CD4-positive, alpha-beta T cell treated with Interleukin-4 for 4 hours (primary cell): ENCODE results near the gene GSDME.

Experiments
- DNase-seq: peaks from one replicate; pipeline ENCODE4 v3.0.0-alpha.2; 2020

GSDME gene

DNA sequence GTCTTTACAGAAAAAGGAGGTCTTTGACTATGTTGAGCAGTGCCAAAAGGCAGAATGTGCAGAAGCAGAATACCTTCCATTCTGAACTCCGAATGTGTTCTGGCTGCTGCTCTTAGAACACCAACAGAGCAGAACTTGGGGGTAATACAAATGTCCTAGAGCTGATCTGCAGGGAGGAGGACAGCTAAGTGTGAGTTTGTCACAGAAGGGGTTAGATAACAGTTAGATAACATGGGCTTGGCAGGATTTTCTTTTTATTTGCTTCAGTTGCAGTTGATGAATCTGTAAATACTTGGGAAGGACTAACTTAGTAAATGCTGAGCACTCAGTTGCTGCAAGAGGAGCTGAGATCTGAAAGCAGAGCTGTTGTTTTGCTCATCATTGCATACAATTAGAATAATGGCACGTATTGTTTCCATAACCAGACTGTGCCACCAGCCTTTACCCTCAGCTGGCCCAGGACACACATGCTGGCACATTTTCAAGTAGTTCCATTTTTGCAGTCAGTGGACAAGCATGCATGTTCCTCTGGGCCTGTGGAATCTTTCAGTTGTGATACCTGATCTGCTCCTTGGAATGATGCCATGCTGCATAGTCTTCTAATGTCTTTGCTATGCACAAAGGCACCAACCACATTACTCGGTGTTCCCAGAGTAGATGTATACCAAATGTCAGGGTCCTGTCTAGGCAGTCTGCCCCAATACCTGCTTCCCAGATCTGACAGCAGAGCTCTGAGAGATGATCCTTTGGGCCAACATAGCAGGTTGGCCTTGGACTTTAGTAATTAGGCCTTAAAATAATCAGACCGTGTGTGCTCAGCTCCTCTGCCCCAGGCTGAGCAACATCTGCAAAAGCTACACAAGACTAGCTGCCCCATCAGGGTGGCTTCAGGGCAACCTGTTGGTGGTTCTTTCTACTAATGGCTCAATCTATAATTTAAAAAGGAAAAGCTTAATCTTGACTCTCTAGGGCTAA, 55.7 kb downstream of the GSDME start:
- DNase-seq, result no peak

DNA sequence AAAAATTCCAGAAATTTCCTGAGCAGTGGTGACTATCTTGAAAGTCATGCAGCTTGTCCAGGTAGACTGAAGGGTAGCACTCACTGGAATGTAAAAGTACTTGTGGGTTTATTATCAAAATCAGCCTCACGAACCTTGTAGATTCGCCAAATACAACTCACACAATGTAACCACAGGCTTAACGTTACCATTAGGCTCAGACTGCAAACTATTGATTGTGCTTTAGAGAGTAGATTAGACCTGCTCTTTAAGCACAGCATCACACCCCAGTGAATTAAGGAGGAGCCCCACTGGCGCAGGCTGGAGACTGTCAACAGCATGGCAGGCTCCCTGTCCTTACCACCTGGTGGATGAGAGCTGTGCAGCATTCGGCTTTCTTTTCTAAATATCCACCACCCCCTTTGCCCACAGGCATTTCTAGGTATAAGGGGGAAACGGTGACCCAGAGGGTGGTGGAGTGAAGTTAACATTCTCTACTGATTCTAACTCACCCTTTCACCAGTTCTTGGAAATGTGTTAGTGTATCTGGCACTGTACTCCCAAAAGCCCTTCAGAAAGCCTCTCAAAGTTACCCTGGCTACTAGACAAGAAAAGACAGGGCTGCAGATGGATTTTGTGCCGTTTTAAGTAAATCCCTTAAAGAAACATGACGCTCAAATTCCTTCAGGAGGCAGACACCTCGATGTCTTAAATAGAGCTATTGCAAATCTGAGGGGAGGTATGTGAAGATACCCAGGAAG, 56.6 kb downstream of the GSDME start:
- no peak for DNase-seq

DNA sequence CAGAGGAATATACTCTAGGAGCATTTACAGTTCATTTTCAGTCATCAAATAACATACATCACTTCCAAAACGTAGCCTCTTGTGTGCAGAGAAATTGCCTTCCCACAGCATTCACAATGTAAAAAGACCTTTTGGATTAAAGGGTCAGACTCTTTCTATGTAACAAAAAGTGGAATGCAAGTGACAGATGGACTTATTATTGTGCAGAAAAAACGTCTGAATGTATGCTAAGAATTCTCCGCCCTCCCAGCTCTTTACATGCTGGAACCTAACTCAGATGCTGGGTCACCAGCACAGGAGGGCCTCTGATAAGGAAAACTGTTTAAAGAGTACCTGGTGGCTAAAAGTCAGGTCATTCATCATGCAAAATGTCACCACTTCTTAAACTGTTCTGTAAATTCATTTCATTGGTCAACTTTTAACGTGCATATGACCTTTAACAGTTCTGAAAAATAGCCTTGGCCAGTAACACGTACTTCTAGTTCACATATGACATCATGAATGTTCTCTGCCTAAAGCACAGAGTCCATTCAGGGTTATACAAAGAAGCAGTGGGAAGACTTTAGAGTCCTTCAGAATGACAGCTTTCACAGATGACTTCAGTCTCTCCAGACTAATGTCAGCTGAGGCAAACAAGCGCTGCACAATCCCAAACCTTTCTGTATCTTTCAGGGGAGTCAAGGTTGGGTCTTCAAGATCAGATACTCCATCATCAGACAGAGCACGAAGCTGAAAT, 58.6 kb downstream of the GSDME start:
- DNase-seq, result no peak

DNA sequence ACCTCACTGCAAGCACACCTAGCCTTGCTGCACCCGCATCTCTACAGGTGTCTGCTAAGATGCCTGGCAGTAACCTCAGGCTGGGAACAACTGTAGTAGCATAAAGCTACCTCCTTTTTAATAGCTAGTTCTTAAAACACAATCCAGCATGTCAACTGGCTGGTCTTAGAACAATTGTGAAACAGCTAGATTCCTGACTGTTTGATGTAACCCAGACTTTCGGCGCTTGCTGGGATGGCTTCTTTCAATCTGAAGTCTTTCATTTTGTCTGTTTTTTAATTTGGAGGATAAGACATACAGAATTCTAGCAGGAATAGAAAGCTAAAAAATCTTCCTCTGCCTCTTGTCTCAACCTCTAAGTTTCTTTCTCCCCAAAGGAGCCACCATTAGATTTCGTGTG, 59.8 kb downstream of the GSDME start:
- DNase-seq, result no peak

DNA sequence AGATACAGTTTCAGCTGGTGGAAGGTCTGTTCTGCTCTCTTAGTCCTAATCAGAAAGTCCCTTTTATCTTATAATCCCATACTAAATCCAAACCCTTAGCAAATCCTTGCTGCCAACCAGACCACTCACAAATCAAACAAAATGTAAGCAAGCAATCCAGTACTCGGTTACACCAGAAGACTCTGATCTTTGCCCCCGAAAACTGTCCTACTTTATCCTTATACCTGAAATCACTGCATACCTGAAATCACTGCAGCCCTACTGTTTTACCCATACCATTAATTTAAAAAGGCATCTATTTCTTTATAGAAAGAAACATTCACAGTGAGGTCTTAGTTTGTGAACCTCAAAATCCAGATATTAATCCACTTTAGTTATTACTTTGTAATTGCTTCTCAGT, 64.7 kb downstream of the GSDME start:
- no peak for DNase-seq

DNA sequence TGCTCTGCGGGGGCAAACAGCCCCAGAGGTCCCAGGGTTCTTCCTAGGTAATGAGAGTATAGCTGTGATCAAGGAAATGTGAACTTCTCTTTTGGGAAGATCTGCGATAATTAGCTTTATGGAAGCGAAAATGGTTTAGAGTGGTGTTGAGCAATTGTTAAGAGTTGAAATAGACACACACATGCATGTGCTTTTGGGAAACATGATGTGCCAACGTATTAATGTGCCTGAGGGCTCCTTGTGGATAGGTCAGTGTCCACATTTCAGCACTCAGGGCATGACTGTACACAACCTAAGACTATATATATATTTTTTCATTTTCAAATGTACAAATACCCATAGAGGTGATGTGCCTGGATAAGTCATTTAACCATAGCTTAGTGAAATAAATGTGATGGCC, 67.0 kb downstream of the GSDME start:
- no peak for DNase-seq

DNA sequence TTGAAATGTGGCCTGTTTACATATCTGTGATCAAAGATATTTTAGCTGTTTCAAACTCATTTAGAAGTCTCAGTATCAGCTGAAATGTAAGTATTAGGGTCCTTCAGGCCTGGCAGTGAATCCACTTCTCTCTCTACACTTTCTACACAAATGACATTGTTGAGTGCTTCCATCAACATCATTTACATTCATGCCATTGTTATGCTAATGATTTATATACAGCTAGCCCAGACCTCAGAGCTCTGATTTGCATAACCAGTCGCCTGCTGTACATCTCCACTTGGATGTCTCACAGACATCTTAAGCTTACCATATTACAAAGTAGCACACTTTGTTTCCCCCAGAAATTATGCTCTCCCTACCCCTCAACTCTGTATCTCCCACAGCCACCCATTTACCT, 71.6 kb downstream of the GSDME start:
- DNase-seq, result no peak

DNA sequence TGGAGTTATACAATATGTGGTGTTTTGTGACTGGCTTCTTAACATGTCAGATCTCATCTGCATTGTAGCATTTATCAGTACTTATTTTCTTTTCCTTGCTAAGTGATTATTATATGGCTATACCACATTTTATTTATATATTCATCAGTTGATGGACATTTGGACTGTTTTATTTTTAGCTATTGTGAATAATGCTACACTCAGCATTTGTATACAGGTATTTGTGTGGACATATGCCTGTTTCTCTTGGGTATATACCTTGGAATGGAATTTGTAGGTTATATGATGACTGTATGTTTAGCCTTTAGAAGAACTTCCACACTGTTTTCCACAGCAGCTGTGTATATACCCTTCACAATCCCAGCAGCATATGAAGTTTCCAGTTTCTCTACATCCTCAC, 86.5 kb downstream of the GSDME start:
- DNase-seq, result no peak

DNA sequence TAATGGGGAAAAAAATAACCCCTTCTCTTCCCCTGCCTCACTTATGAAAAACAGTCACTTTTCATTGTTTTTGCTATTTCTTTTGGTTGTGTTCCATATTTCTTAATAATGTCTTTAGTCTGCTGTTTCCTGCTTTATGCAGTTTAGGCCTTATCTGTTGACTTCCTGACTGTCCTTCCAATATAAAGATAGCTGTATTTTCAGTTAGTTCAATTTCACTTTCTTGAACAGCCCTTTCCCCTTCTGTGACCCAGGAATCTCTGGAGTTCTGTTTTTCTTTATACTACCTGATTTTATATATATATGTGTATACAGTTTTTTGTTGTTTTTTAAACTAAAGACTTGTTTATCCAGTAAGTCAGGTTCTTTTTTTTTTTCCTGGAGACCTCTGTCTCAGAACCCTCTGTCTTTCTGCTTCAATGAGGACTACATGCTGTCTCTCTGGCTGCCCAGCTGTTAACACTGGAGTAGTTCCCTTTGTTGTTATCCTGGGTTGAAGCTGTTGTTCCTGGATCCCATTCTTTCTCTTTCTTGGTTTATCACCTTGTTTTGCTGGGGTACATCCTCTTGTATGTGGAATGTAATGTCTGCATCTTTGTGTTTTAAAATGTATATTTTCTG, 87.2 kb downstream of the GSDME start:
- DNase-seq, result no peak

DNA sequence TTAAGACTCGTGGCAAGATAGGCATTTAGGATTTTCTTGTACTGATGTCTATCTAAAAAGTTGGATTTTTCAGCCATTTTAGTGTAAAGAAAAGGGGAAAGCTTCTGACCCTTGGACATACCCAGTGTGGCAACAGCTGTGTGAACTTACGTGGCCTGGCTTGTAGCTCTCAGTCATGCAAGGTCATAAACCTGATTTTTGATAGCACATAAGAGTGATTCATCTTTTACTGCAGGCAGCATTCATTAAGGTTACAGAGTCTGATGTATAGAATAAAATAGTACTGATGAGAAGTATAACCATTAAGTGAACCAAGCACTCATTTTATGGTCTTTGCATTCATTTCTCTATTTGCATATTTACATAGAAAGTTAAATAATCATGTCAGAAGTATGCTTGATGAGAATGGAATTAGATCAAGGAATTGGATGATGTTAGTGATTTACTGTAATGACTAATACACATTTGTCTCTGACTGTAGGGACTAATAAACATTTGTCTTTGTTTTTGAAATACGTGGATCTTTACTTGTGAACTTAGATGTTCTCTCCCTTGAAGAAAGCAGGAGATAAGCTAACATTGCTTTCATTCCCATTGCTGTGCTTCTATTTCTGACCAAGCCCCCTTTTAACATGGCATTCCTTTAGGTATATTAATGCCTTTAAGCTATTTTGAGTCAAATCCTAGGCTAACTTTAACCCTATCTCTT, 88.2 kb downstream of the GSDME start:
- no peak for DNase-seq

DNA sequence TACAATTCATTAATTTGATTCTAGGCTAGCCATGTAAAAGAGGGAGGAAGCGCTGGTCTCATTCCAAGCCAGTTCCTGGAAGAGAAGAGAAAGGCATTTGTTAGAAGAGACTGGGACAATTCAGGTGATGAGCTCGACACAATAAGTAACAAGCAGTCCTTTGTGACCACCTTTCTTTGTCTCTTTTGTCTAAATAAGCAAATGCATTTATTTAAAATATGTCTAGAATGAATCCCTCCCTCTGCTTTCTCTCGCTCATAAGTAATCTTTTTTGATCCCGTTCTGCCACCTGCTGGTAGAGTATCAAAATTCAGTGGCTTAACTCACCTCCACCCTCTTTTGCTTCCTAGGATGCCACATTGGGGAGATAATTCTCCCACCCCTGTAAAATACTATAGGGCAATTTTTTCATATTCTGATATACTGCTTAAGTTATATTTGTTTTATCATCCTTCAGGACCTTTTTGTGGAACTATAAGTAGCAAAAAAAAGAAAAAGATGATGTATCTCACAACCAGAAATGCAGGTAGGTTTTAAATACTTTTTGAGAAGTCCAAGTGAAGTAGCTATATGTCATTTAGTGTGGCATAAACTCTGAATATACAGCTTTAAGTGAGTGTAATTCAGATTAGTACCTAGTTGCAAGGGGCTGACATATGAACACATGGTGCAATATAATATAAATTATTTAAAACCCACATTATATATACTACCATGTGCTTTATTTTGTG, 91.5 kb downstream of the GSDME start:
- peak; percentile 56 for DNase-seq

DNA sequence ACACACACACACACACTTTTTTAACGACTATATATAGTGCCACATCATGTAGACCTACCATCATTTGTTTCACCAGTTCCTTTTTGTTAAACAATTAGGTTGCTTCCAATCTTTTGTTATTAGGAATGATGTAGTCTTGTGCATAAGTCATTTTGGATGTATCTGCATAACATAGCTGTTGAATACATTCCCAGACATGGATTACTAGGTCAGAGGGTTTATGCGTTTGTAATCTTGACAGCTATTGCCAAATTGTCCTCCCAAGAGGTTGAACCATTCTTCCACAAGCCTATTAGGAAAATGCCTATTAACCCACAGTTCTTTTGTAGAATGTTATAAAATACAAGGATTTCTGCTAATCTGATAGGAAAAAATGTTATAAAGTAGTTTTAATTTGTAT, 96.7 kb downstream of the GSDME start:
- DNase-seq, result no peak

DNA sequence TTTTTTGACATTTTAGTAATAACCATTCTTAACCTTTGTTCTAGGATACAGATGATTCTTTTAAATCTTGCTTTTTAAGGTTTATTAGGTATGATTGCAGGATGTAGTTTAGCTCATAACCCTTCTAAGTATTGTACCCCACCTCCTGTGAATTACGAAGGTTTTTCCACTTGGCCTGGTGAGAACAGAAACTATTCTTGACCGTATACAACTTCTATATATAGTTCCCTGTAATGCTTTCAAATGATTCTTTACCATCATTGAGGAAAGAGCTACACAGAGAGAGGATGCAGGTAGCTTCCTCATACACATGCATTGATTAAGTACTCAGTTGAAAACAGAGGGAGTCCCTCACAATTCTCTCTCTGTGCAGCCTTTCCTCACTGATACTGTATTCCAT, 97.8 kb downstream of the GSDME start:
- DNase-seq, result no peak

DNA sequence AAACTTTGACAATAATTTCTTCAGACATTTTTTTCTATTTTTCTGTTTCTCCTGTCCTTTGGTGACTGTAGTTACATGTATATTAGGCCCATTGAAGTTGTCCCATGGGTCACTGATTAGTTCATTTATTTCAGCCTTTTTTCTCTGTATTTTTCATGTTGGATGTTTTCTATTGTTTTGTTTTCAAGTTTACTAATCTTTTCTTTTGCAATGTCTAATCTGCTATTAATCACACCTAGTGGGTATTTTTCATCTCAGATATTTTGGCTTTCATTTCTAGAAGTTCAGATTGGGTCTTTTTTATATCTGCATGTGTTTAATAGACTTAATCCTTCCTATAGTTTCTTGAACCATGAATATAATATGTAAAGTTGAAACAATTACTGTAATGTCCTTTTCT, 99.3 kb downstream of the GSDME start:
- no peak for DNase-seq

DNA sequence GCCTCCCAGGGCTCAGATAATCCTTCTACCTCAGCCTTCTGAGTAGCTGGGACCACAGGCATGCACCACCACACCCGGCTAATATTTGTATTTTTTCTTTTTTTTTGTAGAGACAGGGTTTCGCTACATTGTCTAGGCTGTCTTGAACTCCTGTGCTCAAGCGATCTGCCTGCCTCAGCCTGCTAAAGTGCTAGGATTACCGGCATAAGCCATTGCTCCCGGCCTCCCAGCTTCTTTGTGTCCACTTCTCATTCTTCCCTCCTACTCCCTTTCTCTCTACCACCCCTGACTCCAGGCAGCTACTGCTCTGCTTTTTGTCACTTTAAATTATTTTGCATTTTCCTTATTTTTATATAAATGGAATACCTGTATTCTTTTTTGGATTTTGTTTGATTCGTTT, 100.7 kb downstream of the GSDME start:
- no peak for DNase-seq

DNA sequence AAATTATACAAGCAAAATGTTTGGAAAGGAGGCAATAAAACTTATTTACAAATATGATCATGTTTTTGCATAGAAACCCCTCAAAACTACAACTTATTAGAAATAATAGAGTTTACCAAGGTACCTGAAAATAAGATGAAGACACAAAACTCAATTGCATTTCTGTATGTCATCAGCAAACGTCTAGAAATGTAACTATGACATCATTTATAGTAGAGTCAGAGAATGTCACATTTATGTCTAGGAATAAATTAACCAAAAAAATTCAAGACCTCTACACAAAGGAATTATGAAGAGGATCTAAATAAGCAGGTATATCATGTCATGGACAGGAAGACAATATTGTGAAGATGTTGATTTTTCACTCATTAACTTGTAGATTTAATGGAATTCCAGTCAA, 103.0 kb downstream of the GSDME start:
- no peak for DNase-seq

DNA sequence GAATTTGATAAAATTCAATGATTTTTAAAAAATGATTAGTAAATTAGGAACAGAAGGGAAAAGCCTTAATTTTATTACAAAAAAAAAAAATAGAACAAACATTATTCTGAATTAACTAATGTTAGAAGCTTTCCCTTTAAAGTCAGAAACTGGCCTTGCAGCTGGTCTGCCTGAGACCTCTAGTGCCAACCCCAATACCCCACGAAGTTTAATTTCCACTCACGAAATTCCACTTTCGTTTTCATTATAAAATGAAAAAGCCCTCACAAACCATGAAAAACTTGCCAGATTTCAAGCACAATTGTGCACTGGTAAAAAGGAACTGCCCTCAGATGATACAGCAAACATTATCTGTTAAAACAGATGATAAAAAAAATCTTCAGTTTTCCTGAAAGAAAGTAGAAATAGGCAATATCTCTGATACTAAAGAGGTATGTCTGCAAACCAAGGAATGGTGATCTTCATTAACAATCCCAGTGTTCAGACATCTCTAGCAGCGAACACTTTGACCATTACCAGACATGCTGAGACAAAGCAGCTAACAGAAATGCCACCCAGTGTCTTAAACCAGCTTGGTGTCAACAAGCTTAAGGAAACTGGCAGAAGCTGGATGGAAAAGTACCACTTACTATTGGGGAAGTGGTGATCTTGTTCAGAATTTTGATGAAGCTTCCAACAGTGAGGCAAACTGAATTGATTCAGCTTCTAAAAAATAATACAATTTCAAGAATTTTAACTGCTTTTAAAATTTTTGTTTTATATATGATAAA, 103.8 kb downstream of the GSDME start:
- DNase-seq, result no peak

DNA sequence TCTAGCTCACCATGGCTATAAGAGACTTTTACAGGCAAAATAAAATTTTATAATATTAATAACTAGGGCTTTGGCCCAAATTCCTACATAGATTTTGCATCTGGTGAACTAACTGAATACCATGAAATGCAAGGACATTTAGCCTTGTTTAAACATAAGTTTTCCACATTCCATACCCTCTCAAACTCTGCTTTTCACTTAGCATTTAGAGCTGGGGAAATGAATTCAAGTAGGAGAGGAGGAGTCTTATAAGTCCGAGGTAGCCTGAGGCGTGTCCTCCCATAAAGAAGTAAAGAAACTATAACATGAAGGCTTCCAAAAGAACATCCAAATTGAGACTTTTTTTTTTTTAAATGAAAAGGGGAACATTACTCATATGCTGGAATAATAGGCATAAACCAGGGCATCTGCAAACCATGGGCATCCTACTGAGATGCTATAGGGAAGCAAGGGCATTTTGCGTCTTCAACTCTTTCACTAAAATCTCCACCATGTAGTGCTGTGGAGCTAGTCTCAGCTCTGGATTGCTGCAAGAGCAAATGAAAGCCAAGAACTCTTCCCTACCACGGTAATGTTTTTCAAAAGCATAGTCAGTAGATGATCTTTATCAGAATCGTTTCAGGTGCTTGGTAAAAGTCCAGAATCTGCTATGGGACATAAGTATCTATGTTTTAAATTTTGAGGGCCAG, 104.9 kb downstream of the GSDME start:
- no peak for DNase-seq
